Astrocyte of the hippocampus (primary cell): Measurements from ENCODE around the gene ZNF687.

Experiments
- DNase-seq: peaks from one replicate; pipeline ENCODE4 v3.0.0; 2011; ENCODE audit warnings: low read depth, low spot score

The ZNF687 gene

GRCh38 chr1:151312411-151312810 lies 30.3 kb downstream of the ZNF687 start:
- DNase-seq, result no peak

- no peak for DNase-seq
Observed at GRCh38 chr1:151312826-151313225, 30.7 kb downstream of the ZNF687 start.

- DNase-seq, result no peak
Observed at GRCh38 chr1:151313501-151313900, 31.4 kb downstream of the ZNF687 start.

- peak; percentile 94 for DNase-seq
Observed at GRCh38 chr1:151314137-151314875, 32.2 kb downstream of the ZNF687 start.

GRCh38 chr1:151315565-151316235 lies 33.6 kb downstream of the ZNF687 start:
- no peak for DNase-seq

- peak; percentile 31 for DNase-seq
Observed at GRCh38 chr1:151318975-151319374, 36.9 kb downstream of the ZNF687 start.

- DNase-seq, result no peak
Observed at GRCh38 chr1:151324390-151324930, 42.4 kb downstream of the ZNF687 start.

- peak; percentile 28 for DNase-seq
Observed at GRCh38 chr1:151325231-151325630, 43.1 kb downstream of the ZNF687 start.

GRCh38 chr1:151325646-151326429 lies 43.7 kb downstream of the ZNF687 start:
- DNase-seq, result peak; percentile 35

- DNase-seq, result peak; percentile 64
Observed at GRCh38 chr1:151326619-151327222, 44.6 kb downstream of the ZNF687 start.

- peak; percentile 98 for DNase-seq
Observed at GRCh38 chr1:151327223-151327902, 45.3 kb downstream of the ZNF687 start, which contains the start of gene PI4KB. Gene PI4KB (minus strand): TSS chr1:151327416. CDS start chr1:151316481, 10,935 bp downstream.

GRCh38 chr1:151327903-151328674 lies 46.0 kb downstream of the ZNF687 start:
- no peak for DNase-seq

- no peak for DNase-seq
Observed at GRCh38 chr1:151334822-151335221, 52.7 kb downstream of the ZNF687 start.

GRCh38 chr1:151336556-151336955 lies 54.5 kb downstream of the ZNF687 start:
- no peak for DNase-seq

- DNase-seq, result peak; percentile 90
Observed at GRCh38 chr1:151340870-151341754, 59.0 kb downstream of the ZNF687 start.
